HG02798 (cell line): ENCODE data around the gene NCKAP5L.

ENCODE experiments used
- ATAC-seq: cut with Tn5 transposase; IDR thresholded peaks from one replicate; pipeline ENCODE4 v1.9.1; 2021; ENCODE audit warnings: mild to moderate bottlenecking; ENCODE audit not compliant: unreplicated experiment, poor library complexity

The NCKAP5L gene

DNA sequence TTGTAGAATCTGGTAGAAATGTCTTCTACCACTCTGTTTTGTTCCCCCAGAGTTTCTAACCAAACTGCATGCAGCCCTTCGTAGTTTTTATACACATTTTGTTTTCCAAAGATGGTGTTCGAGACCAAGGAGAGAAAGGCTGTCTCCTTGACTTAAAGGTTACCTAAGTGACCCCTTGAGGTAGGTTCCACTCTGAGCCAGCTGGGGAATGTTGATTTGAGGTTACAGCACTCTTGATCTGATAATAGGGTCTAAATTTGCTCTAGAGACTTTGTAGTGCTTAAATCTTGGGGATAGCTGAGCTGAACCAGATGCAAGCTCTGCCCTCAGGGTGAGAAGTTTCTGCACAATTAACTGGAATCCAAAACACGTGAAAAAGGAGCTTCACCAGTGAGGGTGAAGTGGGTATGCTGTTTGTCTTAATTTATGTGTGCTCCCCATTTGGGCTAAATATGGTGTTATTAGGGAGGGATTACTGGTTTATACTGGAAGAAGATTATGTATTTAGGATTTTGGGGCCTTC is 83.8 kb downstream of the NCKAP5L start:
- ATAC-seq = no peak

GRCh38 chr12:49741882-49742620 is 86.2 kb downstream of the NCKAP5L start:
- ATAC-seq = peak; percentile 58
